IMR-90 (cell line): ENCODE data around the gene FAM81A. TPM values are rescaled to one million over a fixed set of nuclear protein-coding genes. Genes with fewer than 3 reads are reported as not detected.

Experiments
- ATAC-seq: fragments of 200-7000 bp; cut with Tn5 transposase; 2 replicates; pipeline ENCODE4 v1.9.1; 2020; ENCODE audit warnings: low read depth, mild to moderate bottlenecking, moderate library complexity
- BruUV-seq: library from RNA; stranded (reverse); fragments of 400-500 nt; replicated peaks from 2 replicates; lab custom pipeline; 2021; lab: Mats Ljungman, UMichigan
- CTCF ChIA-PET: fragments of 300-600 bp; formaldehyde crosslinking; extraction: SDS; loops from one replicate; lab custom pipeline; 2021; ENCODE audit warnings: antibody characterized with exemption; lab: Yijun Ruan, JAX
- POLR2A ChIA-PET: fragments of 300-600 bp; sonication (Branson Sonifier 250); formaldehyde crosslinking; loops from one replicate; lab custom pipeline; 2022; ENCODE audit warnings: antibody characterized with exemption; ENCODE audit not compliant: unreplicated experiment; lab: Charles Lee
- DNase-seq: peaks from one replicate; pipeline ENCODE4 v3.0.0; 2013
- H2AFZ ChIP-seq: replicated peaks from 2 replicates; pipeline ENCODE3; 2013; ENCODE audit warnings: low read length, mild to moderate bottlenecking; ENCODE audit not compliant: poor library complexity
- H2AK5ac ChIP-seq: 2 replicates; pipeline ENCODE4 v1.6.1; 2013; ENCODE audit warnings: low read depth, low read length, inconsistent platforms
- H2AK9ac ChIP-seq: replicated peaks from 2 replicates; pipeline ENCODE3; 2013; ENCODE audit warnings: mild to moderate bottlenecking, low read depth, low read length, moderate library complexity; ENCODE audit not compliant: poor library complexity
- H2BK120ac ChIP-seq: 2 replicates; pipeline ENCODE4 v1.6.1; 2013; ENCODE audit warnings: low read depth, low read length, inconsistent platforms
- H2BK15ac ChIP-seq: 3 replicates; pipeline ENCODE4 v1.6.1; 2013; ENCODE audit warnings: low read depth, low read length, inconsistent platforms
- H2BK20ac ChIP-seq: 2 replicates; pipeline ENCODE4 v1.6.1; 2013; ENCODE audit warnings: low read depth, mild to moderate bottlenecking, inconsistent platforms, low read length, moderate library complexity
- H2BK5ac ChIP-seq: 2 replicates; pipeline ENCODE4 v1.6.1; 2013; ENCODE audit warnings: mild to moderate bottlenecking, low read depth, low read length, inconsistent platforms; ENCODE audit not compliant: poor library complexity, severe bottlenecking
- H3K14ac ChIP-seq: replicated peaks from 2 replicates; pipeline ENCODE4 v1.6.1; 2013; ENCODE audit warnings: low read depth, low read length, inconsistent platforms
- H3K18ac ChIP-seq: 2 replicates; pipeline ENCODE4 v1.6.1; 2013; ENCODE audit warnings: low read depth, low read length, control low read depth
- H3K23ac ChIP-seq: 2 replicates; pipeline ENCODE4 v1.6.1; 2013; ENCODE audit warnings: low read depth, low read length, inconsistent platforms
- H3K27ac ChIP-seq: 2 replicates; pipeline ENCODE4 v1.5.1; 2013; ENCODE audit warnings: mild to moderate bottlenecking, control low read depth, low read length; ENCODE audit not compliant: insufficient read depth
- H3K27me3 ChIP-seq: 2 replicates; pipeline ENCODE4 v1.6.1; 2013; ENCODE audit warnings: low read length; ENCODE audit not compliant: control insufficient read depth, insufficient read depth
- H3K36me3 ChIP-seq: 2 replicates; pipeline ENCODE4 v1.6.1; 2013; ENCODE audit warnings: low read length, mixed read lengths; ENCODE audit not compliant: control insufficient read depth, insufficient read depth
- H3K4ac ChIP-seq: 2 replicates; pipeline ENCODE4 v1.6.1; 2013; ENCODE audit warnings: low read depth, low read length, inconsistent platforms
- H3K4me1 ChIP-seq: 2 replicates; pipeline ENCODE4 v1.6.1; 2013; ENCODE audit warnings: low read length, mixed read lengths; ENCODE audit not compliant: control insufficient read depth, insufficient read depth
- H3K4me2 ChIP-seq: 2 replicates; pipeline ENCODE4 v1.6.1; 2013; ENCODE audit warnings: low read depth, mild to moderate bottlenecking, control low read depth, low read length, moderate library complexity
- H3K4me3 ChIP-seq: 2 replicates; pipeline ENCODE4 v1.5.1; 2013; ENCODE audit warnings: low read depth, mild to moderate bottlenecking, control low read depth, low read length, moderate library complexity; ENCODE audit not compliant: insufficient read depth
- H3K56ac ChIP-seq: 2 replicates; pipeline ENCODE4 v1.6.1; 2013; ENCODE audit warnings: low read length, inconsistent platforms; ENCODE audit not compliant: insufficient read depth; ENCODE audit errors: extremely low read depth
- H3K79me1 ChIP-seq, 2 experiments: 2 replicates each; pipeline ENCODE4 v1.6.1; 2013; ENCODE audit warnings: low read length in 2 of 2, inconsistent platforms in 1 of 2, low read depth in 1 of 2
- H3K9ac ChIP-seq: 2 replicates; pipeline ENCODE4 v1.6.1; 2013; ENCODE audit warnings: low read depth, low read length, control low read depth
- H3K9me1 ChIP-seq: 2 replicates; pipeline ENCODE4 v1.6.1; 2013; ENCODE audit warnings: low read length, inconsistent platforms; ENCODE audit not compliant: insufficient read depth
- H3K9me3 ChIP-seq: 2 replicates; pipeline ENCODE4 v1.6.1; 2013; ENCODE audit warnings: low read length; ENCODE audit not compliant: control insufficient read depth, insufficient read depth
- H4K20me1 ChIP-seq: 2 replicates; pipeline ENCODE4 v1.6.1; 2013; ENCODE audit warnings: low read length, inconsistent platforms; ENCODE audit not compliant: insufficient read depth
- H4K5ac ChIP-seq: 2 replicates; pipeline ENCODE4 v1.6.1; 2013; ENCODE audit warnings: mild to moderate bottlenecking, low read depth, low read length, control low read depth
- H4K8ac ChIP-seq, 2 experiments: 2 replicates each; pipeline ENCODE4 v1.6.1; 2013; ENCODE audit warnings: low read depth in 2 of 2, low read length in 2 of 2, control low read depth in 1 of 2, inconsistent platforms in 1 of 2
- H4K91ac ChIP-seq: 2 replicates; pipeline ENCODE4 v1.6.1; 2013; ENCODE audit warnings: low read depth, low read length, inconsistent platforms; ENCODE audit not compliant: insufficient read depth
- MAFK ChIP-seq: IDR thresholded peaks from 2 replicates; pipeline ENCODE4 v1.6.1; 2012; ENCODE audit warnings: low read depth, low read length, improper control_type of control experiment
- POLR2A ChIP-seq: IDR thresholded peaks from 2 replicates; pipeline ENCODE4 v1.6.1; 2012; ENCODE audit warnings: mild to moderate bottlenecking, low read depth, low read length
- RCOR1 ChIP-seq: IDR thresholded peaks from 2 replicates; pipeline ENCODE4 v1.6.1; 2012; ENCODE audit warnings: mild to moderate bottlenecking, low read length, improper control_type of control experiment; ENCODE audit not compliant: insufficient replicate concordance
- SMC3 ChIP-seq: fragments of 150-350 bp; IDR thresholded peaks from 2 replicates; pipeline ENCODE4 v1.6.1; 2016; ENCODE audit warnings: low read depth, mild to moderate bottlenecking, antibody characterized with exemption, low read length, moderate library complexity
- dilution Hi-C: fragments of 300-500 bp; cut with HindIII; formaldehyde crosslinking; loops from one replicate; pipeline ENCODE4 v1.14.3; 2018; ENCODE audit warnings: low sequenced_read_pairs; ENCODE audit not compliant: unreplicated experiment
- in situ Hi-C: fragments of 300-500 bp; cut with MboI; formaldehyde crosslinking; loops from 3 replicates; pipeline ENCODE4 v1.14.3; 2019; ENCODE audit warnings: low sequenced_read_pairs, inconsistent platforms, mixed read lengths
- intact Hi-C: fragments of 100-400 bp; cut with micrococcal nuclease; formaldehyde crosslinking; loops from 2 replicates; pipeline ENCODE4 v1.10.0; 2022
- polyA plus RNA-seq, 3 experiments: library from polyadenylated mRNA; depleted of rRNA; stranded (reverse); fragments of >200 nt; gene quantifications; 2 replicates each; pipeline ENCODE4 v1.2.3, GENCODE V29; 2012; ENCODE audit warnings: low replicate concordance in 1 of 3
- total RNA-seq: library from RNA; depleted of rRNA; stranded (reverse); fragments of >200 nt; gene quantifications from 2 replicates; pipeline ENCODE4 v1.2.3, GENCODE V29; 2012
- TF ChIP-seq, protein P1 (sequence below): conservative IDR thresholded peaks from 2 replicates; pipeline ENCODE4 v1.5.1; 2012; ENCODE audit warnings: mild to moderate bottlenecking, low read depth, low read length, improper control_type of control experiment

FAM81A gene
- total and polyA plus RNA-seq, 2 of the 4 experiments (the other 2 are of a cell fraction), result not detected

DNA sequence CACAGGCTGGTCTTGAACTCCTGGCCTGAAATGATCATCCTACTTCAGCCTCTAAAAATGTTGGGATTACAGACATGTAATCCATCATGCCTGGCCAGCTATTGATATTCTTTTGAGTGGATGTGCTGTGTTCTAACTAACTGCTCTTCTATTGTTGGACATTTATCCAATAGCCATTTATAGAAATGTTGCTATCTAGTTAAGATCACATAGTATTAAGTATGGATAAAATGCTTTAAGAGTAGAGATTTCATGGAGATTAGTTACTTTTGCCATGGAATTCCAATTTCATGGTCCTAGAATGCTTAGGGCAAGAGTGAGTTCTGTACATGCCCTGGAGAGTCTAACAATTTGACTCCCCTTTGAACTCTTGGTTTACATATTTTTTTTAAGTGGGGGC lies 10.9 kb downstream of the FAM81A start:
- H3K9me3 ChIP-seq, result no peaks in the 10 kb centered on the region
- no peak overlapping the region for H2BK20ac ChIP-seq
- no peak overlapping the region for H4K8ac ChIP-seq
- no peak for TF ChIP-seq MAFK
- TF ChIP-seq SMC3, result no peak
- TF ChIP-seq RCOR1, result no peak
- TF ChIP-seq POLR2A, result no peak
- TF ChIP-seq, protein P1, sequence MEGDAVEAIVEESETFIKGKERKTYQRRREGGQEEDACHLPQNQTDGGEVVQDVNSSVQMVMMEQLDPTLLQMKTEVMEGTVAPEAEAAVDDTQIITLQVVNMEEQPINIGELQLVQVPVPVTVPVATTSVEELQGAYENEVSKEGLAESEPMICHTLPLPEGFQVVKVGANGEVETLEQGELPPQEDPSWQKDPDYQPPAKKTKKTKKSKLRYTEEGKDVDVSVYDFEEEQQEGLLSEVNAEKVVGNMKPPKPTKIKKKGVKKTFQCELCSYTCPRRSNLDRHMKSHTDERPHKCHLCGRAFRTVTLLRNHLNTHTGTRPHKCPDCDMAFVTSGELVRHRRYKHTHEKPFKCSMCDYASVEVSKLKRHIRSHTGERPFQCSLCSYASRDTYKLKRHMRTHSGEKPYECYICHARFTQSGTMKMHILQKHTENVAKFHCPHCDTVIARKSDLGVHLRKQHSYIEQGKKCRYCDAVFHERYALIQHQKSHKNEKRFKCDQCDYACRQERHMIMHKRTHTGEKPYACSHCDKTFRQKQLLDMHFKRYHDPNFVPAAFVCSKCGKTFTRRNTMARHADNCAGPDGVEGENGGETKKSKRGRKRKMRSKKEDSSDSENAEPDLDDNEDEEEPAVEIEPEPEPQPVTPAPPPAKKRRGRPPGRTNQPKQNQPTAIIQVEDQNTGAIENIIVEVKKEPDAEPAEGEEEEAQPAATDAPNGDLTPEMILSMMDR, result no peak
- H3K14ac ChIP-seq, result no peak overlapping the region
- H3K56ac ChIP-seq, result no peak overlapping the region
- no peaks in the 10 kb centered on the region for H3K4me1 ChIP-seq
- H3K9ac ChIP-seq, result no peak overlapping the region
- H4K20me1 ChIP-seq, result no peaks in the 10 kb centered on the region
- no peak overlapping the region for H2AK9ac ChIP-seq
- intact Hi-C loops, result no loop called here
- no peaks in the 10 kb centered on the region for H3K79me1 ChIP-seq
- CTCF ChIA-PET, result no interaction called here
- dilution Hi-C loops, result no loop called here
- no TSS peak for BruUV-seq
- ATAC-seq (no peak), DNase-seq (no peak)
- H2AFZ ChIP-seq, result no peak overlapping the region
- H3K23ac ChIP-seq, result no peak overlapping the region
- no peak overlapping the region for H2BK120ac ChIP-seq
- no peak overlapping the region for H3K4me3 ChIP-seq
- no peak overlapping the region for H3K4ac ChIP-seq
- no peak overlapping the region for H2BK15ac ChIP-seq
- peaks cover 6% of the 10 kb centered on the region; the same call in 1 of the 2 replicates for H3K9me1 ChIP-seq
- no peak overlapping the region for H4K5ac ChIP-seq
- no peak overlapping the region for H3K4me2 ChIP-seq
- H2AK5ac ChIP-seq, result no peak overlapping the region
- H3K27ac ChIP-seq, result no peak overlapping the region
- peaks cover 23% of the 10 kb centered on the region for H3K27me3 ChIP-seq
- in situ Hi-C loops, result no loop called here
- no peaks in the 10 kb centered on the region for H3K36me3 ChIP-seq
- no peak overlapping the region for H3K18ac ChIP-seq
- H4K91ac ChIP-seq, result no peak overlapping the region
- POLR2A ChIA-PET, result no interaction called here
- H2BK5ac ChIP-seq, result no peak overlapping the region
